GM23248 (cell line): ENCODE data around the gene KCNIP1.
"Not testable (repeated sequence)": the region's sequence is repeated elsewhere in the genome, so short reads cannot be mapped to it uniquely, and the experiment has no call there.

Source experiments
- EZH2 ChIP-seq: fragments of 200-600 bp; sonication (generic); IDR thresholded peaks from 2 replicates; pipeline ENCODE4 v1.6.1; 2018; ENCODE audit warnings: antibody characterized with exemption, mild to moderate bottlenecking; ENCODE audit not compliant: insufficient read depth, poor library complexity, severe bottlenecking
- EZH2phosphoT487 ChIP-seq: fragments of 200-600 bp; sonication (generic); IDR thresholded peaks from 2 replicates; pipeline ENCODE4 v1.6.1; 2018; ENCODE audit warnings: antibody characterized with exemption, moderate library complexity, mild to moderate bottlenecking, low read depth; ENCODE audit not compliant: insufficient read depth

DNA sequence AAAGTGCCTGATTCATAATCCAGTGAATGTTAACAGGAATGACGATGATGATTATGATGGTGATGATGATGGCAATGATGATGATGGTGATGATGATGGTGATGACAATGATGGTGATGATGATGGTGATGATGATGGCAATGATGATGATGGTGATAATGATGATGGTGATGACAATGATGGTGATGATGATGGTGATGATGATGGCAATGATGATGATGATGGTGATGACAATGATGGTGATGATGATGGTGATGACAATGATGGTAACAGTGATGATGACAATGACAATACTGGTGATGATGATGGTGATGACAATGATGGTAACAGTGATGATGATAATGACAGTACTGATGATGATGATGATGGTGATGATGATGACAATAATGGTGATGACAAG, 46.6 kb downstream of the KCNIP1 start:
- TF ChIP-seq EZH2, EZH2phosphoT487: not testable (repeated sequence)
